SIG-M5 treated with dmso at 0.1 percent for 504 hours (cell line): ENCODE results near the gene GPRC5D.

Experiments
- DNase-seq: peaks from one replicate; lab custom pipeline; 2025; ENCODE audit not compliant: unreplicated experiment; lab: John Stamatoyannopoulos, UW

GPRC5D gene

GRCh38 chr12:12938541-12938940 lies 13.4 kb downstream of the GPRC5D start:
- DNase-seq, result no peak

GRCh38 chr12:12936983-12937491 lies 14.9 kb downstream of the GPRC5D start:
- DNase-seq, result no peak

- DNase-seq, result no peak
These were observed 17.4 kb downstream of the GPRC5D start for GRCh38 chr12:12934556-12934955.

- no peak for DNase-seq
These were observed 18.2 kb downstream of the GPRC5D start for GRCh38 chr12:12933742-12934141.

GRCh38 chr12:12930633-12931219 lies 21.2 kb downstream of the GPRC5D start:
- no peak for DNase-seq

- no peak for DNase-seq
These were observed 22.3 kb downstream of the GPRC5D start for GRCh38 chr12:12929696-12930095.

GRCh38 chr12:12927211-12928079 lies 24.5 kb downstream of the GPRC5D start:
- peak; percentile 8 for DNase-seq

- no peak for DNase-seq
These were observed 25.3 kb downstream of the GPRC5D start for GRCh38 chr12:12926571-12927071.

GRCh38 chr12:12925388-12925787 lies 26.6 kb downstream of the GPRC5D start:
- no peak for DNase-seq

GRCh38 chr12:12924169-12924568 lies 27.8 kb downstream of the GPRC5D start:
- no peak for DNase-seq

- no peak for DNase-seq
These were observed 29.0 kb downstream of the GPRC5D start for GRCh38 chr12:12922978-12923377.

- DNase-seq, result no peak
These were observed 29.8 kb downstream of the GPRC5D start for GRCh38 chr12:12922191-12922616.

- no peak for DNase-seq
These were observed 32.1 kb downstream of the GPRC5D start for GRCh38 chr12:12919666-12920435.

GRCh38 chr12:12918781-12919389 lies 33.1 kb downstream of the GPRC5D start:
- no peak for DNase-seq

GRCh38 chr12:12917517-12917916 lies 34.5 kb downstream of the GPRC5D start:
- DNase-seq, result no peak

- peak; percentile 68 for DNase-seq
These were observed 35.6 kb downstream of the GPRC5D start for GRCh38 chr12:12916135-12916944.

- DNase-seq, result no peak
These were observed 36.3 kb downstream of the GPRC5D start for GRCh38 chr12:12915656-12916055.

- DNase-seq, result no peak
These were observed 39.3 kb downstream of the GPRC5D start for GRCh38 chr12:12912711-12913110.

GRCh38 chr12:12909995-12910420 lies 42.0 kb downstream of the GPRC5D start:
- DNase-seq, result no peak
